Stimulated activated CD4-positive, alpha-beta T cell treated with anti-CD3 and anti-CD28 coated beads, Interleukin-4, amount 100 ng/mL, for 4 hours (primary cell): ENCODE data around the gene CSRNP2.

Source experiments
- DNase-seq, 2 experiments: peaks; one replicate each; pipeline ENCODE4 v3.0.0-alpha.2; 2020

CSRNP2 gene

GRCh38 chr12:51077930-51078329, 5.5 kb downstream of the CSRNP2 start:
- DNase-seq: no peak

- peak in 1 of 2 experiments; percentile 32 for DNase-seq
Measured at GRCh38 chr12:51076236-51076930, 7.0 kb downstream of the CSRNP2 start.

GRCh38 chr12:51075390-51075789, 8.0 kb downstream of the CSRNP2 start:
- no peak for DNase-seq

DNA sequence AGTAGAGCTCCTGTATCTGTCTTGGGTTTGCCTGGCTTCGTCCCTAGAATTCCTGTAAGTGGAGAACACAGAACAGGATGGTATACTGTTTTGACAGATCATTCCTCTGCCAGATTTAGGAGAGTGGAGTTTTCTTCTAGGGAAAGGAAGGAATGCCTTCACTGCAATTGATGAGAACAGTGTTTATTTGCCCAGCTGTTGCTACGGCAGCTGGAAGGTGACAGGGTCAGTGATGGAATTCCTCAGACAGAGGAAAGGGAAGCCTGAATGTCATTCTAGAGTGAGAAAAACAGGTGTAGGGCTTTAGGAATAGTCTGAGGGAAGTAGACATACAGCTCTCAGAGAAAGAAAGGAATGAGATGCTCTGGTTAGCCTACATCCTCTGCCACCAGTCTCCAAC, 11.7 kb downstream of the CSRNP2 start:
- DNase-seq: no peak

- DNase-seq: no peak
Measured at GRCh38 chr12:51070004-51070403, 13.4 kb downstream of the CSRNP2 start.

GRCh38 chr12:51067771-51068170, 15.6 kb downstream of the CSRNP2 start:
- no peak for DNase-seq

DNA sequence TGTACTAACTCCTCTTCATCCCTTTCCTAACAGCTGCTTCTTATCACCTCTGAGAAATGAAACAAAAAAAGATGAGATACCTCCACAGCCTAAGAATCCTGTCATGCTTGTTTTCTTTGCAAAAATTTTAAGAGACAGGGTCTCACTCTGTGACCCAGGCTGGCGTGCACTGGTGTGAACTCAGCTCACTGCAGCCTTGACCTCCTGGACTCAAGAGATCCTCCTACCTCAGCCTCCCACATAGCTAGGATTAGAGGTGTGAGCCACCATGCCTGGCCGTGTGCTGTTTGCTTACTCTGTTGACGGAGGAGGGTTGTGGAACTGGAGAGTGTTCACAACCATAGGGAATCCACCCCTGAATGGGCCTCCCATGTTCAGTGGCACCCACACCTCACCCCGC, 16.2 kb downstream of the CSRNP2 start:
- no peak for DNase-seq

GRCh38 chr12:51065530-51065929, 17.9 kb downstream of the CSRNP2 start:
- no peak for DNase-seq

- DNase-seq: no peak
Measured at GRCh38 chr12:51062631-51063397, 20.6 kb downstream of the CSRNP2 start.

DNA sequence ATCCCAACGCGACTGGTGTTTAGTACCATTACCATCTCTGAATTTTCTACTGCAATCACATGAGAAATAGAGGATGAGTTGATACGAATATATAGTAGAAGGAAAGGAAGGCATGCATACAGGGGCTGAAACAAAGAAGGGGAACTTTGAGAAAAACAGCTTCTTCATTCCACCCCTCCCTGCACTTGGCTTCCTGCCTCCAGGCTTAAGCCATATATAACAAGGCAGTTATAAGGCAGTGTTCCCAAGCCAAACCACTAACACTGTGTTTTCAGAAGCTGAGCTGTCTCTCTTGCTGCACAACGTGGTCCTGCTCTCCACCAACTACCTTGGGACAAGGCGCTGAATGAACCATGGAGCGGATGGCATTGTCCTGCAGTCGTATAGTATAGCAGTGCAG, 24.3 kb downstream of the CSRNP2 start:
- no peak for DNase-seq

GRCh38 chr12:51056242-51056641, 27.2 kb downstream of the CSRNP2 start:
- DNase-seq: no peak

DNA sequence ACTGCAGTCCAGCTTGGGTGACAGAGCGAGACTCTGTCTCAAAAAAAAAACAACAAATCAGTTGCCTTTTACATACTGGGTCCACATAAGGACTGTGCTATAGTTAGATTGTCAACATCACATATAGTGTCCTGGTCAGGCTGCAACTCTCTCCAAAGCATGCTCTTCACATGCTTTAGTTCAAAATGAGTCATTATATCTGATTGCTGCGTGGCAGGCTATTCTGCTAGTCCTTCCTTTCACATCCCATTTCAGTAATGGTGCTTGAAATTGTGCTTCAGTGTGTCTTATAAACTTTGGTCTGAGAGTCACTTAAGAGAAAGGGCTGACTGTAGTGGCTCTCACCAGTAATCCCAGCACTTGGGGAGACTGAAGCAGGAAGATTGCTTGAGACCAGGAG, 28.3 kb downstream of the CSRNP2 start:
- DNase-seq: no peak

GRCh38 chr12:51051787-51052186, 31.6 kb downstream of the CSRNP2 start:
- no peak for DNase-seq

DNA sequence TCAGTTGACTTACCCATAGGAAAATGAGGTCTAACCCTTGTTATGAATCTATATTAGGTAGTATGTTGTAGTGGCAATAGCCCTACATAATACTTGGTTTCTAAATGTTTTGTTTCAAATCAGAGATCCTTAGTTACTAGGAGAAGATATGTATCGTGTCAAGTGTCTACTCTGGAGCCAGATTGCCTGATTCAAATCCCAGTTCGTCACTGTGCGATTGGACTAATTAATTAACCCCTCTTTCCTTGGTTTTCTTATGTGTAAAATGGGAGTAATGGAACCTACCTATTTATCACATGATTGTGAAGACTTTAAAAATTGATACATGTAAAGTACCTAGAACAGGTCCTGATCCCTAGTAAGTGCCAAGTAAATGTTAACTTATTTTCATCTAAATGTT, 33.9 kb downstream of the CSRNP2 start:
- no peak for DNase-seq

DNA sequence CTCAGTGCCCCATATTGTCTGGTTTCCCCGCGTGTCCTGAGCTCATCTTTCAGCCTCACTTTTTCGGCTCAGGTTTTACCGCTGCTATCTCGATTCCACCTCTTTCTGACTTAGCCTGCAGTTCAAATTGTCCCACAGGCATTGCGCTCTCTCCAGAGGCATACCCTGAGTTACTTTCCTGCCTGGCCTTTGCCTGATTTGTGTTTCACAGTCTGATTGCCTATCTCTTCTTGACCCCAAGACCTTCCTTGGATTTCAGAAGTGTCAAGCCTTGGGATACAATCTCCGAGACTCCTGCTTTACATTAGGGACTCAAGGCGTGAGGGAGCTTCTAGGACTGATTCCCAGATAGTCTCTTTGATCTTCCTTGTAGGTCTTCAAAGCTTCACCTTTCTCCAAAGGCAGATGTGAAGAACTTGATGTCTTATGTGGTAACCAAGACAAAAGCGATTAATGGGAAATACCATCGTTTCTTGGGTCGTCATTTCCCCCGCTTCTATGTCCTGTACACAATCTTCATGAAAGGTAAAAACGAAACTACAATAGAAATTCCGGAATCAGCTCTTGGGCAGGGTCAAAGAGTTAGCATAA, 34.6 kb downstream of the CSRNP2 start:
- DNase-seq: no peak

DNA sequence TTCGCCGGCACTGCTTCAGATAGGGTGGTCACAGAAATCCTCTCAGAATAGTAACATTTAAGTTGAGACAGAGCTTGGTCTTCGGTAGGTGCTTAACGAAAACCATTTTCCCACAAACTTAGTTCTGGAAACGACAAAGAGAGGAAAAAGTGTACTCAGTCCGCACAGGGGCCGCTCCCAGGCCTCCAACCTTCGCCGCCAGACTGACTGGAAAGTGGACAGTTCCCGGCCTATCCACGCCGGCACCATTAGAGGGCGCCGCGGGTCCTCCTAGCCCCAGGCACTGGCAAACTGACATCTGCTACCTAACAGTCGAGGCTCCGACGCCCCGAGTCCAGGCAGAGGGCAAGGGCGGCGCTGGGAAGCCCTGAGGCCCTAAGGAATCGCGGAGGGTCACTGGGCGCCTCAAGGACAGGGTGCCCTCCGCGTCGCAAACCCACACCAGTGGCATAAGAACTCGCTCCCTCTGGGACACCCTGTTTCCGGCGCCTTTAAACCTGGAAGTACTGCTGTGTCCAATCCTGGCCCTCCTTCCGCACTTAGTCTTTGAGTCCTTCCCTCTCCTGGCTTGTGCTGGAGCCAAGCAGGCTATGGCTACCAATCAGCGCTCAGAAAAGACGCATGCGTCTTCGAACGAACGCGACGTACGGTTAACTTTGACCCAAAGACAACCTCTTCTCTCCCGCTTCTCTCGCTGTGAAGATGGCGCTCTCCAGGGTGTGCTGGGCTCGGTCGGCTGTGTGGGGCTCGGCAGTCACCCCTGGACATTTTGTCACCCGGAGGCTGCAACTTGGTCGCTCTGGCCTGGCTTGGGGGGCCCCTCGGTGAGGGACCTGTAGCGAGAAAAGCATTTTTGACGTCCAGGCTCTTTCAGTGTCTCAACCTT, 35.5 kb downstream of the CSRNP2 start, which contains the start of gene LETMD1:
Gene LETMD1, plus strand, starts transcription at position 673 of the 886 bp plus-strand sequence. Its CDS starts 30 bp downstream, at position 703.
- DNase-seq: peak; percentile 86 to 91

DNA sequence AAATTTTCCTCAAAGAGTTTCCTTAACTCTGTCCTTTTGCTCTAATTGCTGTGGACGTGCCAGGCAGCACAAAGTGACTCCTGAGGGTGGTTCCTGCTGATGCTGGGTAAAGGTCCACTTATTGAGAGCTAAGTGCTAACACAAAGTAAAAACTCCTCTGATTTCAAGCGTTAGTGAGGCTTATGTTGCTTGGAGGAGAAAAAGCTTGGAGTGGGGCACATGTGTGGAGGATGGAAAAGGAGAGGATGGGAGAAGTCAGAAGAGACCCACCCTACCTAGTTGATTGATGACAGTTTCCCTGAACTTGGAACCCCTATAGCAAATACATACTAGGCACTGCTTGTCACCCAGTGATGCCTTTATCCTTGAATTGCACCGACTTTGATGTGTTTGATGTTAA, 47.1 kb downstream of the CSRNP2 start:
- no peak for DNase-seq

DNA sequence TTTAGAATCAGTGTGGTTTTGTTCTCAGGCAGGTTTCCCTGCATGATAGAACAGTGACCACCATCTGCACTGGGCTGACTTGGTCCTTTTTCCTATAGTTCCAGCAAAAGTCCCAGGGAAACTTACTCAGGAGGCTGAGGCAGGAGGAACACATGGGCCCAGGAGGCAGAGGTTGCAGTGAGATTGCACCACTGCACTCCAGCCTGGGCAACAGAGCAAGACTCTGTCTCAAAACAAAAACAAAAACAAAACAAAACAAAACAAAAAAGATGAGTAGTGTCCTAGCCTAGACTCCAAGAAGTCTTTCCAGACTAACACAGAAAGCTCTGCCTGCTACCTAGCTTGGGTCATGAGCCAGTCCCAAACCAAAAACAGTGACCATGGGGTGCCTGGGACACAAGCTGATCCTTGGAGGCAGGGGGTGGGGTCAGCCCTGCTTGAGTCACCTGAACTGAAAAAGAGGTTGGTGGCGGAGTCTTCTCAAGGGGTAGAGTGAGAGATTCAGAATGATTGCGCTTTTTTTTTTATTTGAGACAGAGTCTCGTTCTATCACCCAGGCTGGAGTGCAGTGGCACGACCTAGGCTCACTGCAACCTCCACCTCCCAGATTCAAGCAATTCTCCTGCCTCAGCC, 49.8 kb downstream of the CSRNP2 start:
- DNase-seq: no peak

GRCh38 chr12:51033048-51033447, 50.3 kb downstream of the CSRNP2 start:
- DNase-seq: no peak

GRCh38 chr12:51028813-51029150, 54.6 kb downstream of the CSRNP2 start:
- no peak for DNase-seq

DNA sequence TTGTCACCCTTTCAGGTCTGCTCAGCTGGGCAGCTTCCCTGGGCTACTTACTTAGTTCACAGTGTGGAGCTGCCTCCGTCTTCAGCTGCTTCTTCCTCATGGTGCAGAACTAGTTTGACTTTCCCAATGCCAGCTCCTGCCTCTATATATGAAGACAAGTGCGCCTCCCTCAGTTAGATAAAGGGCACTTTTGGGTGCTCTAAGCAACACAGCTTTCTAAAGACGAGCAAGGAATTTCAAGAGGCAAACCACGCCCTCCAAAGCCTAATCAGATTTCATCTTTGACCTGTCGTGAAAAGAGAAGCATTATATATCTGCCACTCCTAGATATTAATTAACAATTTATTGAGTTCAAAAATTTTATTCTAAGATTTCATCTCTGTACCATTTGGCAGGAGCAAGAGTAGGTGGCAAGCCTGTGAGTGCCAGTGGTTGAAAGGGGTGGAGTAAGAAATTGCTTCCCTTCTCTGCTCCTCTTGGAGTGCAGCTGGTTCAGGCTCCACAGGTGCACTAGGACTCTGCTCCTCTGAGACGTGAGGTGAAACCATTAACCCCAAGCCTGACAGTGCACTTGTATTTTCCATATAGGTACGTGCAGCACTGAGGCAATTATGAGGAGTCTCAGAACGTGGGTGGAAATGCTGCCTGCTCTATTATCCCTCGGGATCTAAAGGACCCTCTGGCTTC, 55.1 kb downstream of the CSRNP2 start:
- peak in 1 of 2 experiments; percentile 12 for DNase-seq

- DNase-seq: no peak
Measured at GRCh38 chr12:51027342-51027835, 56.0 kb downstream of the CSRNP2 start.
